ENCODE results near the gene PCDHAC1.

The PCDHAC1 gene

DNA sequence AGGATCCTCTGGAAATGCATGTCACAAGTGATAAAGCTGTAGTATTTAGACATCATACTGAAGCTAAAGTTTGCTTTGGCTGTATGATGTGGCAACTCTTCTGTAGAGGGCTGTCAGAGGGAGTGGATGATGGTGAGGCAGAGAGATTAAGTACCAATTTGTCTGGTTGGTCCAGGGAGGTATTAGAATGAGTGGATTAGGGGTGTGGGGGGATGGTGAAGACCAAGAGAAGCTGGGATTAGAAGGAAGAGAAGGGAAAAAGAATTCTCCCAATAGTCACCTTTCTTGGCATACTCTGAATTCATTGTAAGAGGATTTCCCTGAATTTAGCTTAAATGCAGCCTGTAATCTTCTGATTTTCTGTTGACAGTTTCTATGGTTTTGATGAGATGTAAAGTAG lies 43.8 kb downstream of the PCDHAC1 start:
- no peak for DNase-seq

GRCh38 chr5:140973550-140973949 lies 47.5 kb downstream of the PCDHAC1 start:
- no peak for DNase-seq

DNA sequence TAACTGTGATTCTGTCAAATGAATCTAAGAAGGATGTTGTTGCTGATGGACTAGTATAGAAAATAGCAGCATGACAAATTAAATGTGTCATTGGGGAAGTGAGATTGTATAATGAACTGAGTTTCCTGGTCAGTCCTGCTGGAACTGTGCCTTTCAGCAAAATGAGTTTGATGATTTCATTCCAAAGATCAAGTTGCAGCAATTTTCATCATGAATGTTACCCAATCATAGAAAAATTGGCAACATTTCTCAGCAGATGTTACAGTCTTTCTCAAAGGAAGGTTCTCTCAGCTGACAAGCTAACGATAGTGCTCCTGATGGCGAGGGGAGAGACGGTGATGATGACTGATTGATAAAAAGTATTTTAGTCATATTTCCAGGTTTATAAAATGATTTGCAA lies 50.9 kb downstream of the PCDHAC1 start:
- DNase-seq = no peak

DNA sequence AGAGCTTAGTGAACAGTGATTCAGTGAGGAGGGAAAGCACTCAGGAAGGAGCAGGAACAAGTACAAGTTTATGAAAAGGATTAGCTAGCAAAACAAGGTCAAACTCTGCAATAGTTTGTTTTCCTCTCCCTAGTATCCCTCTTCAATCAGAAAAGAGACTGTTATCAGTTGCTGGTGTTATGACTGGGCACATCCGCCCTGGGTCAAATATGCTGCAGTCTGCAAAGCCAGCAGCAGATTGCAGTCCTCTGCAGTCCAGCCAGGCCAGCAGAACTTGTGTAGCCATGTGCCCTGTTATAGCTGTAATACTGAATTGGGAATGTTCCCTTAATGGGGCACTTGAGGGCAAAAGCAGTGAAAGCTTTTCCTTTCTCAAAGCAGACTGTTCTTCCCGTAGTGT lies 52.2 kb downstream of the PCDHAC1 start:
- no peak for DNase-seq

DNA sequence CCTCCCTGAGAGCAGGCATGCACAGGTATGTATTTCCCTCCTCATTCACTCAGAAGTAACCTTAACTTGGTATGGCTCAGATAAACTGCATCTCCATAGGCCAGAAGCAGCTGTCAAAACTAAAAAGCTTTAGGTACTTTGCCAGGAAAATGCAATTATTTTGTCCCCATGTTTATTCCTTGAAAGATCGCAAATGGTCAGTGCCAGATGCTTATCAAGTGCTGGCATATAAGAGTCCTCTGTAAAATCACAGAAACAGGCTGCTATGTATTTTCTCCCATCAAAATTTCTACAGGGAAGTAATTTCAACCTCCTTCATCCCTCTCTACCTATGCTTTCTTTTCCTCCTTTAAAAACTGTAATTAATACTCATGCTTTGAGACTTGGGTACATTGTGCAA lies 52.9 kb downstream of the PCDHAC1 start:
- no peak for DNase-seq
